HG03103 (cell line): ENCODE data around the gene SLC37A1.

Source experiments
- ATAC-seq: cut with Tn5 transposase; IDR thresholded peaks from one replicate; pipeline ENCODE4 v1.9.1; 2021; ENCODE audit warnings: low read depth; ENCODE audit not compliant: unreplicated experiment

SLC37A1 gene

GRCh38 chr21:42524341-42525028 is 10.8 kb downstream of the SLC37A1 start:
- peak; percentile 64 for ATAC-seq

GRCh38 chr21:42525029-42525581 is 11.5 kb downstream of the SLC37A1 start:
- ATAC-seq = no peak

GRCh38 chr21:42525676-42526378 is 12.2 kb downstream of the SLC37A1 start:
- ATAC-seq = no peak

- no peak for ATAC-seq
Observed at GRCh38 chr21:42526379-42526727, 12.7 kb downstream of the SLC37A1 start.

GRCh38 chr21:42527127-42527488 is 13.5 kb downstream of the SLC37A1 start:
- ATAC-seq = no peak

GRCh38 chr21:42527489-42528158 is 14.0 kb downstream of the SLC37A1 start:
- no peak for ATAC-seq

- no peak for ATAC-seq
Observed at GRCh38 chr21:42530167-42530518, 16.5 kb downstream of the SLC37A1 start.

- no peak for ATAC-seq
Observed at GRCh38 chr21:42531771-42532170, 18.1 kb downstream of the SLC37A1 start.

- ATAC-seq = no peak
Observed at GRCh38 chr21:42532466-42533181, 19.0 kb downstream of the SLC37A1 start.

GRCh38 chr21:42533306-42533962 is 19.8 kb downstream of the SLC37A1 start:
- no peak for ATAC-seq

GRCh38 chr21:42533963-42534355 is 20.3 kb downstream of the SLC37A1 start:
- ATAC-seq = no peak

- ATAC-seq = no peak
Observed at GRCh38 chr21:42534421-42535378, 21.0 kb downstream of the SLC37A1 start.

- ATAC-seq = no peak
Observed at GRCh38 chr21:42535602-42536171, 22.0 kb downstream of the SLC37A1 start.

- ATAC-seq = no peak
Observed at GRCh38 chr21:42536601-42537000, 22.9 kb downstream of the SLC37A1 start.

- no peak for ATAC-seq
Observed at GRCh38 chr21:42537106-42537742, 23.6 kb downstream of the SLC37A1 start.

- ATAC-seq = no peak
Observed at GRCh38 chr21:42538479-42539275, 25.0 kb downstream of the SLC37A1 start.

- no peak for ATAC-seq
Observed at GRCh38 chr21:42539342-42539741, 25.7 kb downstream of the SLC37A1 start.

GRCh38 chr21:42539931-42540343 is 26.3 kb downstream of the SLC37A1 start:
- ATAC-seq = no peak
